Measurements from ENCODE around the gene PARN. TPM values are rescaled to one million over a fixed set of nuclear protein-coding genes. Genes with fewer than 3 reads are reported as not detected.
"Not testable (repeated sequence)": the region's sequence is repeated elsewhere in the genome, so short reads cannot be mapped to it uniquely, and the experiment has no call there.

Gene PARN
- polyA plus RNA-seq, 1 experiment, result 18.5 TPM

DNA sequence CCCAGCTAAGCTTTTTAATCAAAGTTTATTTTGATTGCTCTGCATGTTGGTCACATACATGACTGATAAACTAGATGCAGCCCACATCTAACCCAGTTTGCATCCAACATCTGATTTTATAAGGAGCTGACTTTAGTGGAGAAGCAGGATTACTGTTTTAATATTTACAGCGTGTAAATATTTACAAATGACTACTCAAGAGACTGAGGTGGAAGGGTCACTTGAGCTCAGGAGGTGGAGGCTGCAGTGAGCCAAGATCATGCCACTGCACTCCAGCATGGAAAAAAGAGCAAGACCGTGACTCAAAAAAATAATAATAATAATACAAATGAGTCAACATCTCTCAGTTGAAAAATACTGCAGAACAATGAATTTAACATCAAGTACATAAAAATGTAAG lies 50.8 kb downstream of the PARN start:
- no peak for DNase-seq (ENCODE audit: low read depth)
- Histone ChIP-seq H3K27me3 (ENCODE audit: control insufficient read depth, insufficient read depth, low read length) (no peaks in the 10 kb centered on the region), H3K36me3 (ENCODE audit: control insufficient read depth, insufficient read depth, low read length) (peaks cover 9% of the 10 kb centered on the region), H3K4me3 (ENCODE audit: low read depth, low read length) (no peak overlapping the region)
- CTCF ChIA-PET, result no interaction called here
- TF ChIP-seq, protein P1, sequence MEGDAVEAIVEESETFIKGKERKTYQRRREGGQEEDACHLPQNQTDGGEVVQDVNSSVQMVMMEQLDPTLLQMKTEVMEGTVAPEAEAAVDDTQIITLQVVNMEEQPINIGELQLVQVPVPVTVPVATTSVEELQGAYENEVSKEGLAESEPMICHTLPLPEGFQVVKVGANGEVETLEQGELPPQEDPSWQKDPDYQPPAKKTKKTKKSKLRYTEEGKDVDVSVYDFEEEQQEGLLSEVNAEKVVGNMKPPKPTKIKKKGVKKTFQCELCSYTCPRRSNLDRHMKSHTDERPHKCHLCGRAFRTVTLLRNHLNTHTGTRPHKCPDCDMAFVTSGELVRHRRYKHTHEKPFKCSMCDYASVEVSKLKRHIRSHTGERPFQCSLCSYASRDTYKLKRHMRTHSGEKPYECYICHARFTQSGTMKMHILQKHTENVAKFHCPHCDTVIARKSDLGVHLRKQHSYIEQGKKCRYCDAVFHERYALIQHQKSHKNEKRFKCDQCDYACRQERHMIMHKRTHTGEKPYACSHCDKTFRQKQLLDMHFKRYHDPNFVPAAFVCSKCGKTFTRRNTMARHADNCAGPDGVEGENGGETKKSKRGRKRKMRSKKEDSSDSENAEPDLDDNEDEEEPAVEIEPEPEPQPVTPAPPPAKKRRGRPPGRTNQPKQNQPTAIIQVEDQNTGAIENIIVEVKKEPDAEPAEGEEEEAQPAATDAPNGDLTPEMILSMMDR (IDR thresholded peaks at IDR 0.05; ENCODE audit: insufficient read depth, low read depth, low read length), result no peak
- POLR2A ChIA-PET, result no interaction called here

DNA sequence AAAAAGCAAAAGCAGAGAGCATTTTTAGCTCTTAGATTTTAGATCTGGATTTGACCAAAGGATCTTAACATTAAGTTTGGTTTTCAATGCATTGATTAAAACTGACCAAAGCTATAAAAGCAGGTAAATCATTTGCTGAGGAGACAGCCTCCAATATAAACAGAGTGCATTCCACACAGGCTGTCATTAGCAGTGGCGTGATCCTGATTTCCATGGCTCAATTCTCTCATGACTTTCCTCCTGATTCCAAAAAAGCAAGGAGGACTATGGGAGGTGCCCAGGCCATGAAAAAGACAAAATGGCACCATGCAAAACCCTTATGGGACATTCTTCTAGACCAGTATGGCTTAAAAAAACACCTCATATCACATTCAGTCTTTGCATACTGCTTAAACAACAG lies 53.5 kb downstream of the PARN start:
- no peak for DNase-seq (ENCODE audit: low read depth)
- peaks cover 7% of the 10 kb centered on the region for H3K36me3 ChIP-seq (ENCODE audit: control insufficient read depth, insufficient read depth, low read length)
- H3K4me3 ChIP-seq (ENCODE audit: low read depth, low read length), result no peak overlapping the region
- POLR2A ChIA-PET, result no interaction called here
- H3K27me3 ChIP-seq (ENCODE audit: control insufficient read depth, insufficient read depth, low read length), result no peaks in the 10 kb centered on the region
- TF ChIP-seq, protein P1 (IDR thresholded peaks at IDR 0.05; ENCODE audit: insufficient read depth, low read depth, low read length), result no peak
- CTCF ChIA-PET, result interaction anchor here (1.0 to 1.4 kb wide), 2 partner anchors 14 to 18 kb away, joined by 3 to 4 read pairs; no protein-coding TSS in a partner anchor

DNA sequence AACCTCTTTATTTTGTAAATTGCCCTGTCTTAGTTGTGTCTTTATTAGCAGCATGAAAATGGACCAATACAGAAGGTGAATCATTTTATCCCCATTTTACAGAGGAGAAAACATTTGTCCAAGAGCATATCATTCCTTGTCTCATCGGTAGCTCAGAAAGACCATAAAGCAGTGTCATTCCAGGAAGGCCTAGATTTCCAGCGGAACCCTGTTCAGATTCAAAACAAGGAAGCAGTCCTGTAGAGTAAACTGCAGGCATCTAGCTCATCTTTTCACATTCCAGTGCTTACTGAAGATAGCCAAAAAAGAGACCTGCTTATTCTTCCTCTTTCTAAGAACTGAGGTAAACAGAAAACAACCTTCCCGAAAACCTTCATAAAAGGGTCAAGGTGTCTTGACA lies 54.0 kb downstream of the PARN start:
- CTCF ChIA-PET, result interaction anchor here (1.0 to 1.4 kb wide), 2 partner anchors 13 to 19 kb away, joined by 3 to 4 read pairs; no protein-coding TSS in a partner anchor
- no peak for DNase-seq (ENCODE audit: low read depth)

DNA sequence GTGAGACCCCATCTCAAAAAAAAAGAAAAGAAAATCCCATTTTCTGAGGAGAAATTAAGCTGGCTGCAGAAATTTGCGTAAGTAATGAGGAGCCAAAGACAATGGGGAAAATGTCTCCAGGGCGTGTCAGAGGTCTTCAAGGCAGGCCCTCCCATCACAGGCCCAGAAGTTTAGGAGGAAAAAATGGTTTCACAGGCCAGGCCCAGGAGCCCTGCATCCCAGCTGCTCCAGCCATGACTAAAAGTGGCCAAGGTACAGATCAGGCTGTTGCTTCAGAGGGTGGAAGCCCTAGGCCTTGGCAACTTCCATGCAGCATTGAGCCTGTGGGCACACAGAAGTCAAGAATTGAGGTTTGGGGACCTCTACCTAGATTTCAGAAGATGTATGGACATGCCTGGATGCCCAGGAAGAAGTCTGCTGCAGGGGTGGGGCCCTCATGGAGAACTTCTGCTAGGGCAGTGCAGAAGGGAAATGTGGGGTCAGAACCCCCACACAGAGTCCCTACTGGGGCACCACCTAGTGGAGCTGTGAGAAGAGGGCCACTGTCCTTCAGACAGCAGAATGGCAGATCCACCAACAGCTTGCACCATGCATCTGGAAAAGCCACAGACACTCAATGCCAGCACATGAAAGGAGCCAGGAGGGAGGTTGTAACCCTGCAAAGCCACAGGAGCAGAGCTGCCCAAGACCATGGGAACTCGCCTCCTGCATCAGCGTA lies 55.2 kb downstream of the PARN start:
- DNase-seq (ENCODE audit: low read depth); H3K4me3 ChIP-seq (ENCODE audit: low read depth, low read length); POLR2A ChIA-PET; H3K36me3 ChIP-seq (ENCODE audit: control insufficient read depth, insufficient read depth, low read length); H3K27me3 ChIP-seq (ENCODE audit: control insufficient read depth, insufficient read depth, low read length): not testable (repeated sequence)
- CTCF ChIA-PET, result interaction anchor here (0.8 to 1.4 kb wide), 2 partner anchors 12 to 25 kb away, joined by 3 to 4 read pairs; no protein-coding TSS in a partner anchor

More for the DNA sequence above, 54.0 kb downstream of the PARN start:
- TF ChIP-seq, protein P1 (IDR thresholded peaks at IDR 0.05; ENCODE audit: insufficient read depth, low read depth, low read length), result no peak
- H3K4me3 ChIP-seq (ENCODE audit: low read depth, low read length), result no peak overlapping the region
- POLR2A ChIA-PET, result no interaction called here
- H3K27me3 ChIP-seq (ENCODE audit: control insufficient read depth, insufficient read depth, low read length), result no peaks in the 10 kb centered on the region
- peaks cover 7% of the 10 kb centered on the region for H3K36me3 ChIP-seq (ENCODE audit: control insufficient read depth, insufficient read depth, low read length)

DNA sequence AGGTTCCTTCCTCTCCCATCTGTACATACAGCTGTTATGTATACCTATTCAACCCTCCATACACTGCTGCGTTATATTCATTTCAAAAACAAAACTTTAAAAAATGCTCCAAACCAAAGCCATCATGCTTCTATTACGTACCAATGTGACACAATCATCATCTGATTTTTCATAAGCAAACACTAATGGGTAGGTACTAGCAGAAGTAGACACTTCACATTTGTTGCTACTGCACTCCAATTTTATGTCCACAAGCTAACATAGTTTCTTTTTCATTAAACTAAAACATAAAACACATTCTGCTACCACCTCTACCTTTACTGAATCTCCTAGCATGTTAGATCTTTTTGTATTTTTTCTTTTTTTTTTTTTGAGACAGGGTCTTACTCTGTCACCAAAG lies 57.5 kb downstream of the PARN start:
- ChIA-PET POLR2A (no interaction called here), CTCF (interaction anchor here (0.7 kb wide), 1 partner anchor 324 kb away, joined by 3 read pairs; no protein-coding TSS in a partner anchor)
- Histone ChIP-seq H3K36me3 (ENCODE audit: control insufficient read depth, insufficient read depth, low read length) (peaks cover 6% of the 10 kb centered on the region), H3K27me3 (ENCODE audit: control insufficient read depth, insufficient read depth, low read length) (no peaks in the 10 kb centered on the region), H3K4me3 (ENCODE audit: low read depth, low read length) (no peak overlapping the region)
- TF ChIP-seq, protein P1 (IDR thresholded peaks at IDR 0.05; ENCODE audit: insufficient read depth, low read depth, low read length), result no peak
- DNase-seq (ENCODE audit: low read depth), result no peak
